ENCODE measurements around the gene GMNN. TPM values are rescaled to one million over a fixed set of nuclear protein-coding genes. Genes with fewer than 3 reads are reported as not detected.

Gene GMNN
- total and polyA plus RNA-seq, 8 donors = 2.7 to 142 (median 29.3) TPM; not detected in 1

GRCh38 chr6:24778121-24778520, 3.4 kb downstream of the GMNN start:
- no peaks in the 10 kb centered on the region for H3K27me3 ChIP-seq
- peak overlapping the region; percentile 0 to 99 (median 26) for H3K27ac ChIP-seq
- no peaks in the 10 kb centered on the region for H3K9me3 ChIP-seq
- H3K4me1 ChIP-seq = peaks cover 0 to 49% (median 26%) of the 10 kb centered on the region in 4 donors
- DNase-seq = peak in 1 of 2 donors; percentile 29
- peaks cover 3 to 24% (median 18%) of the 10 kb centered on the region in 4 donors for H3K36me3 ChIP-seq
- TF ChIP-seq POLR2AphosphoS5 (IDR thresholded peaks at IDR 0.05) (no peak), POLR2A (IDR thresholded peaks at IDR 0.05) (no peak), CTCF (IDR thresholded peaks at IDR 0.05) (no peak)
- intact Hi-C loops (cut with DNase I; ENCODE audit: low total_unique reads) = no loop called here
- 30 to 86% (median 71%) methylated on average over 1 of the region's 1 CpG for WGBS, 5 donors
- peak overlapping the region; percentile 9 to 97 (median 43) for H3K4me3 ChIP-seq

- Histone ChIP-seq H3K27ac (peak overlapping the region in 4 of 5 donors; percentile 0 to 99 (median 26)), H3K4me3 (peak overlapping the region in 1 of 4 donors; percentile 97), H3K4me1 (peaks cover 0 to 49% (median 26%) of the 10 kb centered on the region in 4 donors), H3K36me3 (peaks cover 6 to 29% (median 22%) of the 10 kb centered on the region in 4 donors), H3K27me3 (no peaks in the 10 kb centered on the region), H3K9me3 (no peaks in the 10 kb centered on the region)
- intact Hi-C loops (cut with DNase I; ENCODE audit: low total_unique reads) = no loop called here
- no peak for DNase-seq
- TF ChIP-seq POLR2A (IDR thresholded peaks at IDR 0.05) = no peak
- TF ChIP-seq CTCF (IDR thresholded peaks at IDR 0.05) = no peak
- no peak for TF ChIP-seq EP300 (IDR thresholded peaks at IDR 0.05)
- TF ChIP-seq POLR2AphosphoS5 (IDR thresholded peaks at IDR 0.05) = no peak
Measured at GRCh38 chr6:24778878-24779277, 4.1 kb downstream of the GMNN start.

- peak in 1 of 2 donors; percentile 79 for DNase-seq
- TF ChIP-seq CTCF (IDR thresholded peaks at IDR 0.05) (no peak), POLR2AphosphoS5 (IDR thresholded peaks at IDR 0.05) (peak in 2 of 3 donors; percentile 79 to 81)
- Histone ChIP-seq H3K4me3 (peak overlapping the region in 2 of 4 donors; percentile 8 to 97), H3K4me1 (peaks cover 0 to 45% (median 23%) of the 10 kb centered on the region in 4 donors), H3K27ac (peak overlapping the region in 3 of 5 donors; percentile 49 to 99 (median 65)), H3K27me3 (no peaks in the 10 kb centered on the region), H3K9me3 (no peaks in the 10 kb centered on the region), H3K36me3 (peaks cover 8 to 35% (median 28%) of the 10 kb centered on the region in 4 donors)
- intact Hi-C loops (cut with DNase I; ENCODE audit: low total_unique reads) = no loop called here
- 21 to 45% (median 28%) methylated on average over 3 of the region's 3 CpGs for WGBS, 5 donors
Measured at GRCh38 chr6:24779416-24780016, 4.8 kb downstream of the GMNN start.

GRCh38 chr6:24780206-24780605, 5.5 kb downstream of the GMNN start:
- H3K4me1 ChIP-seq = peaks cover 0 to 45% (median 23%) of the 10 kb centered on the region in 4 donors
- no peak for TF ChIP-seq CTCF (IDR thresholded peaks at IDR 0.05)
- no peak for TF ChIP-seq EP300 (IDR thresholded peaks at IDR 0.05)
- TF ChIP-seq POLR2AphosphoS5 (IDR thresholded peaks at IDR 0.05) = no peak
- no peak for TF ChIP-seq POLR2A (IDR thresholded peaks at IDR 0.05)
- H3K27me3 ChIP-seq = no peaks in the 10 kb centered on the region
- DNase-seq = no peak
- peak overlapping the region in 1 of 4 donors; percentile 6 for H3K4me3 ChIP-seq
- WGBS, 5 donors = 62 to 83% (median 77%) methylated on average over 4 of the region's 4 CpGs
- H3K9me3 ChIP-seq = no peaks in the 10 kb centered on the region
- intact Hi-C loops (cut with DNase I; ENCODE audit: low total_unique reads) = no loop called here
- peak overlapping the region in 2 of 5 donors; percentile 49 to 99 for H3K27ac ChIP-seq
- H3K36me3 ChIP-seq = peaks cover 10 to 42% (median 35%) of the 10 kb centered on the region in 4 donors

All from stomach (tissue), 9 donors.